ENCODE results near the gene MRE11. TPM values are rescaled to one million over a fixed set of nuclear protein-coding genes. Genes with fewer than 3 reads are reported as not detected.

The MRE11 gene
- 10 to 100 TPM in 1 of 2 donors, 1 to 10 TPM in 1; 8.4 to 18.3 TPM for total RNA-seq
- polyA plus RNA-seq: 1 to 10 TPM; 1.5 to 2.9 TPM

DNA sequence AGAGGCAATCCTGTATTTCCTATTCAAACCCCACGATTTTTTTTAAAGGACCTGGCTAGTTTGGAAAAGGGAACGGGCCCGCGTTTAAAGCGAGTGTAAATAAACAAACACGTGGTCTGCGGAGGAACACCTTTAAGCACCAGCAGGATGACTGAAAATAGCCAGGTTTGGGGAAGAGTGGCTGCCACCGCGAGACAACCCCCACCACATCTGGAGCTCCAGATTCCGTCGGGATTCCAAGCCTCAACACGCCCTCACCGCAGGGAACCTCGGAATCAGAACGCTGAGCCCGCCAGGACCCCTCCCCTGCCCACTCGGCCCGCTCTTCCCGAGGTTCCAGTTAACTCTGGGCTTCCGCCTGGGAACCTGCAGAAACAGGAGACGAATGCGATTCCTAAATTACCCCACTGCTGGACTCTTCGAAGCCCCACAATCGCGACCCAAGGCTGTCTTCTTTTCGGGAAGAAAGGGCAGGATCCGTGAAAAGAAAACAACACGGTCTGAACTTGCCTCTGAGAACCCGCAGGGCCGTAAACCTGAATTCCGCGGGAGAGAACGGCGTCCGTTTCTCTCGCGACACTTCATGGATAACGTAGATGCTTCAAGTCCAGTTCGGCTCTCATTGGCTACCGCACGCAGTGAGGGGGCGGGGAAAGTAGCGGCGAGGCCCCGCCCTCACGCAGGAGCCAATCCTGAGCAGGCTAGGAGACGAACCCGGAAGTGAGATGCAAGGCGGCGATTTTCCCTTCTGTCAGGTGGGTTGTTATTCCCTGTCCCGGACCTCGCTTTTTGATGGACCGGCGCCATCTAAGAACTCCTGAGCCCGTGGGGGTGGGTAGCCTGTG is at the start of gene MRE11, which contains the start of gene ANKRD49:
TSS of gene MRE11 (minus strand) at position 564 of the 845 bp plus-strand sequence. CDS start 1,043 bp downstream, outside the sequence.
TSS of gene ANKRD49 (plus strand) at position 704 of the 845 bp plus-strand sequence. CDS start 2,710 bp downstream, outside the sequence.
- under 1% methylated on average over 55 of the region's 55 CpGs for WGBS
- H3K9me3 ChIP-seq (ENCODE audit: control insufficient read depth in 4 of 4, low read length in 3 of 4): no peaks in the 10 kb centered on the region

More for the DNA sequence above, at the start of gene MRE11, which contains the start of gene ANKRD49:
- Histone ChIP-seq H3K27ac (ENCODE audit: low read depth in 1 of 2, low read length in 2 of 2) (peak within 1 kb of the TSS; percentile 59 to 69), H3K4me3 (ENCODE audit: low read depth in 1 of 3, low read length in 3 of 3) (peak within 1 kb of the TSS; percentile 79 to 91 (median 80)), H3K27me3 (ENCODE audit: control insufficient read depth in 4 of 4, insufficient read depth in 4 of 4, low read length in 3 of 4) (no peaks in the 10 kb centered on the region), H3K36me3 (ENCODE audit: control insufficient read depth in 4 of 4, insufficient read depth in 3 of 4, low read depth in 1 of 4, low read length in 3 of 4) (peaks cover 9 to 23% (median 19%) of the 10 kb centered on the region in 4 donors), H3K9ac (ENCODE audit: low read depth in 1 of 2, low read length in 2 of 2) (peak within 1 kb of the TSS; percentile 75), H3K4me1 (ENCODE audit: control insufficient read depth in 4 of 4, insufficient read depth in 4 of 4, low read length in 3 of 4) (peaks cover 6 to 17% (median 10%) of the 10 kb centered on the region in 4 donors)
- TF ChIP-seq, protein P1, sequence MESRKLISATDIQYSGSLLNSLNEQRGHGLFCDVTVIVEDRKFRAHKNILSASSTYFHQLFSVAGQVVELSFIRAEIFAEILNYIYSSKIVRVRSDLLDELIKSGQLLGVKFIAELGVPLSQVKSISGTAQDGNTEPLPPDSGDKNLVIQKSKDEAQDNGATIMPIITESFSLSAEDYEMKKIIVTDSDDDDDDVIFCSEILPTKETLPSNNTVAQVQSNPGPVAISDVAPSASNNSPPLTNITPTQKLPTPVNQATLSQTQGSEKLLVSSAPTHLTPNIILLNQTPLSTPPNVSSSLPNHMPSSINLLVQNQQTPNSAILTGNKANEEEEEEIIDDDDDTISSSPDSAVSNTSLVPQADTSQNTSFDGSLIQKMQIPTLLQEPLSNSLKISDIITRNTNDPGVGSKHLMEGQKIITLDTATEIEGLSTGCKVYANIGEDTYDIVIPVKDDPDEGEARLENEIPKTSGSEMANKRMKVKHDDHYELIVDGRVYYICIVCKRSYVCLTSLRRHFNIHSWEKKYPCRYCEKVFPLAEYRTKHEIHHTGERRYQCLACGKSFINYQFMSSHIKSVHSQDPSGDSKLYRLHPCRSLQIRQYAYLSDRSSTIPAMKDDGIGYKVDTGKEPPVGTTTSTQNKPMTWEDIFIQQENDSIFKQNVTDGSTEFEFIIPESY (IDR thresholded peaks at IDR 0.05): peak; percentile 99
- TF ChIP-seq GABPA (IDR thresholded peaks at IDR 0.05 in 1 of 2, conservative IDR thresholded peaks at IDR 0.05 in 1 of 2): peak; percentile 27 to 70
- no peak for TF ChIP-seq FOXA1 (IDR thresholded peaks at IDR 0.05)
- TF ChIP-seq FOXA2 (IDR thresholded peaks at IDR 0.05): no peak
- TF ChIP-seq, protein P2, sequence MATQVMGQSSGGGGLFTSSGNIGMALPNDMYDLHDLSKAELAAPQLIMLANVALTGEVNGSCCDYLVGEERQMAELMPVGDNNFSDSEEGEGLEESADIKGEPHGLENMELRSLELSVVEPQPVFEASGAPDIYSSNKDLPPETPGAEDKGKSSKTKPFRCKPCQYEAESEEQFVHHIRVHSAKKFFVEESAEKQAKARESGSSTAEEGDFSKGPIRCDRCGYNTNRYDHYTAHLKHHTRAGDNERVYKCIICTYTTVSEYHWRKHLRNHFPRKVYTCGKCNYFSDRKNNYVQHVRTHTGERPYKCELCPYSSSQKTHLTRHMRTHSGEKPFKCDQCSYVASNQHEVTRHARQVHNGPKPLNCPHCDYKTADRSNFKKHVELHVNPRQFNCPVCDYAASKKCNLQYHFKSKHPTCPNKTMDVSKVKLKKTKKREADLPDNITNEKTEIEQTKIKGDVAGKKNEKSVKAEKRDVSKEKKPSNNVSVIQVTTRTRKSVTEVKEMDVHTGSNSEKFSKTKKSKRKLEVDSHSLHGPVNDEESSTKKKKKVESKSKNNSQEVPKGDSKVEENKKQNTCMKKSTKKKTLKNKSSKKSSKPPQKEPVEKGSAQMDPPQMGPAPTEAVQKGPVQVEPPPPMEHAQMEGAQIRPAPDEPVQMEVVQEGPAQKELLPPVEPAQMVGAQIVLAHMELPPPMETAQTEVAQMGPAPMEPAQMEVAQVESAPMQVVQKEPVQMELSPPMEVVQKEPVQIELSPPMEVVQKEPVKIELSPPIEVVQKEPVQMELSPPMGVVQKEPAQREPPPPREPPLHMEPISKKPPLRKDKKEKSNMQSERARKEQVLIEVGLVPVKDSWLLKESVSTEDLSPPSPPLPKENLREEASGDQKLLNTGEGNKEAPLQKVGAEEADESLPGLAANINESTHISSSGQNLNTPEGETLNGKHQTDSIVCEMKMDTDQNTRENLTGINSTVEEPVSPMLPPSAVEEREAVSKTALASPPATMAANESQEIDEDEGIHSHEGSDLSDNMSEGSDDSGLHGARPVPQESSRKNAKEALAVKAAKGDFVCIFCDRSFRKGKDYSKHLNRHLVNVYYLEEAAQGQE (IDR thresholded peaks at IDR 0.05): peak; percentile 32
- TF ChIP-seq, protein P3, sequence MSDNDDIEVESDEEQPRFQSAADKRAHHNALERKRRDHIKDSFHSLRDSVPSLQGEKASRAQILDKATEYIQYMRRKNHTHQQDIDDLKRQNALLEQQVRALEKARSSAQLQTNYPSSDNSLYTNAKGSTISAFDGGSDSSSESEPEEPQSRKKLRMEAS (IDR thresholded peaks at IDR 0.05): peak; percentile 55
- no peak for TF ChIP-seq JUND (IDR thresholded peaks at IDR 0.05)
- TF ChIP-seq, protein P4, sequence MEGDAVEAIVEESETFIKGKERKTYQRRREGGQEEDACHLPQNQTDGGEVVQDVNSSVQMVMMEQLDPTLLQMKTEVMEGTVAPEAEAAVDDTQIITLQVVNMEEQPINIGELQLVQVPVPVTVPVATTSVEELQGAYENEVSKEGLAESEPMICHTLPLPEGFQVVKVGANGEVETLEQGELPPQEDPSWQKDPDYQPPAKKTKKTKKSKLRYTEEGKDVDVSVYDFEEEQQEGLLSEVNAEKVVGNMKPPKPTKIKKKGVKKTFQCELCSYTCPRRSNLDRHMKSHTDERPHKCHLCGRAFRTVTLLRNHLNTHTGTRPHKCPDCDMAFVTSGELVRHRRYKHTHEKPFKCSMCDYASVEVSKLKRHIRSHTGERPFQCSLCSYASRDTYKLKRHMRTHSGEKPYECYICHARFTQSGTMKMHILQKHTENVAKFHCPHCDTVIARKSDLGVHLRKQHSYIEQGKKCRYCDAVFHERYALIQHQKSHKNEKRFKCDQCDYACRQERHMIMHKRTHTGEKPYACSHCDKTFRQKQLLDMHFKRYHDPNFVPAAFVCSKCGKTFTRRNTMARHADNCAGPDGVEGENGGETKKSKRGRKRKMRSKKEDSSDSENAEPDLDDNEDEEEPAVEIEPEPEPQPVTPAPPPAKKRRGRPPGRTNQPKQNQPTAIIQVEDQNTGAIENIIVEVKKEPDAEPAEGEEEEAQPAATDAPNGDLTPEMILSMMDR (IDR thresholded peaks at IDR 0.05; ENCODE audit: low read depth, low read length, missing input control): no peak
- peak; percentile 73 to 87 for TF ChIP-seq EGR1 (IDR thresholded peaks at IDR 0.05; ENCODE audit: low read depth in 2 of 2)
- peak in 1 of 2 donors; percentile 4 for TF ChIP-seq HNF4A (conservative IDR thresholded peaks at IDR 0.05)
- no peak for TF ChIP-seq NR2F2 (IDR thresholded peaks at IDR 0.05)
- peak; percentile 47 for TF ChIP-seq YY1 (IDR thresholded peaks at IDR 0.05)
- no peak for TF ChIP-seq HNF4G (IDR thresholded peaks at IDR 0.05)
- TF ChIP-seq SP1 (IDR thresholded peaks at IDR 0.05): peak; percentile 70
- TF ChIP-seq, protein P5, sequence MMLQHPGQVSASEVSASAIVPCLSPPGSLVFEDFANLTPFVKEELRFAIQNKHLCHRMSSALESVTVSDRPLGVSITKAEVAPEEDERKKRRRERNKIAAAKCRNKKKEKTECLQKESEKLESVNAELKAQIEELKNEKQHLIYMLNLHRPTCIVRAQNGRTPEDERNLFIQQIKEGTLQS (IDR thresholded peaks at IDR 0.05): peak; percentile 14
- peak in 1 of 2 donors; percentile 7 for TF ChIP-seq RXRA (IDR thresholded peaks at IDR 0.05)
- TF ChIP-seq RAD21 (IDR thresholded peaks at IDR 0.05): peak in 1 of 2 donors; percentile 3
- no peak for TF ChIP-seq TAF1 (conservative IDR thresholded peaks at IDR 0.05)
- DNase-seq (ENCODE audit: low spot score): peak; percentile 96

Measured in liver (tissue), 9 donors.